ENCODE results near the gene KIDINS220. TPM values are rescaled to one million over a fixed set of nuclear protein-coding genes. Genes with fewer than 3 reads are reported as not detected.

KIDINS220 gene
- total RNA-seq, 1 donor from 2014 or later: 45.3 TPM

DNA sequence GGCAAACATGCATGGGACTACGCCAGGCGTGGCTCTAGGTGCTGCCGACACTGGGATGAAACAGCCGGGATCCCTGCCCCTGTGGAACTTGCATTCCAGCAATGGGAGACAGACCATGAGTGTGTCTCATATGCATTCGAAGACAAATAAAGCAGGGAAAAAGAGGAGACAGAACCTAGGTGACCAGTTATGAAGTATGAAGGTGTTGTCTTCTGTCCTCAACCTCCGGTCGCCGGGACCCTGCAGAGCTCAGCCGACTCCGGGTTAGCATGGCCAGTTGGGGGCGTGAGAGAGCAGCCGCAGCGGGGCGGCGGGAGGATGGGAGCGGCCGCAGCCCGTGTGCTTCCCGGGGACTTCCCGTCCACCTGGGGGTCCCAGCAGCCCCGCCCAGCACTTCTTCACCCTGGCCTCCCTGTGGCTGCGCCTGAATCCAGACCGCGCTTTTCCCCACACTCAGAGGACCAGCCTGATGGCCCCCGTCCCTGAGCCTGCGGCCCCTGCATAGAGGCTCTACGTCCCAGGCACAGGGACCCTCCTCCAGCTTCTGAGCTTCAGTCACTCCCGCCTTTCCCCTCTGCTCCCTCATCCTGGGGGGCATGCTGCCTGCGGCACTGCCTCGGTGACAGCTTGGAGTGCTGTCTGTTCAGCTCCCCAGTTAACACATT lies 144.1 kb downstream of the KIDINS220 start:
- TF ChIP-seq, protein P1, sequence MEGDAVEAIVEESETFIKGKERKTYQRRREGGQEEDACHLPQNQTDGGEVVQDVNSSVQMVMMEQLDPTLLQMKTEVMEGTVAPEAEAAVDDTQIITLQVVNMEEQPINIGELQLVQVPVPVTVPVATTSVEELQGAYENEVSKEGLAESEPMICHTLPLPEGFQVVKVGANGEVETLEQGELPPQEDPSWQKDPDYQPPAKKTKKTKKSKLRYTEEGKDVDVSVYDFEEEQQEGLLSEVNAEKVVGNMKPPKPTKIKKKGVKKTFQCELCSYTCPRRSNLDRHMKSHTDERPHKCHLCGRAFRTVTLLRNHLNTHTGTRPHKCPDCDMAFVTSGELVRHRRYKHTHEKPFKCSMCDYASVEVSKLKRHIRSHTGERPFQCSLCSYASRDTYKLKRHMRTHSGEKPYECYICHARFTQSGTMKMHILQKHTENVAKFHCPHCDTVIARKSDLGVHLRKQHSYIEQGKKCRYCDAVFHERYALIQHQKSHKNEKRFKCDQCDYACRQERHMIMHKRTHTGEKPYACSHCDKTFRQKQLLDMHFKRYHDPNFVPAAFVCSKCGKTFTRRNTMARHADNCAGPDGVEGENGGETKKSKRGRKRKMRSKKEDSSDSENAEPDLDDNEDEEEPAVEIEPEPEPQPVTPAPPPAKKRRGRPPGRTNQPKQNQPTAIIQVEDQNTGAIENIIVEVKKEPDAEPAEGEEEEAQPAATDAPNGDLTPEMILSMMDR (IDR thresholded peaks at IDR 0.05; ENCODE audit: insufficient read depth, low read length, severe bottlenecking): peak; percentile 85
- Histone ChIP-seq H3K4me3 (ENCODE audit: low read depth, low read length) (no peak overlapping the region), H3K27me3 (ENCODE audit: control insufficient read depth, insufficient read depth, low read length) (peaks cover 4% of the 10 kb centered on the region), H3K36me3 (ENCODE audit: control insufficient read depth, insufficient read depth, low read length) (no peaks in the 10 kb centered on the region)
- DNase-seq (ENCODE audit: low read depth): no peak
- FAIRE-seq: no peak

DNA sequence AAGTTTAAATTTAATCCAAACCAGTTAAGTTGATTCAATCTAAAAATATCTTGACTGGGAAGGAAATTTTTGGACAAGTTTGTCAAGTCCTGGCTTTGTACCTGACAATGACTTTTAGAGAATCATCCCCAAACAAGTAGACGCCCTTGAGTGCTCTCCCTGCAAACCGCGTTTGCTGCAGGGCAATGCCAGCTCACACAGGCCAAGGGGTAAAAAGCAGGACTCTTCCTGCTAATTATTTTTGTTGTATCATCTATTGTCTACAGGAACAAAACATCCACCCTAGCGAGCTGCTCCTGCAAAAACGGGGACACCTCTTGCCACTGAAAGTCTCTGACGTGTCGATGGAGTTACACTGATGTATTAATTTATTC lies 144.6 kb downstream of the KIDINS220 start:
- FAIRE-seq (peak; percentile 80), DNase-seq (ENCODE audit: low read depth) (no peak)
- Histone ChIP-seq H3K27me3 (ENCODE audit: control insufficient read depth, insufficient read depth, low read length) (peaks cover 4% of the 10 kb centered on the region), H3K4me3 (ENCODE audit: low read depth, low read length) (no peak overlapping the region), H3K36me3 (ENCODE audit: control insufficient read depth, insufficient read depth, low read length) (no peaks in the 10 kb centered on the region)
- TF ChIP-seq, protein P1 (IDR thresholded peaks at IDR 0.05; ENCODE audit: insufficient read depth, low read length, severe bottlenecking): no peak

DNA sequence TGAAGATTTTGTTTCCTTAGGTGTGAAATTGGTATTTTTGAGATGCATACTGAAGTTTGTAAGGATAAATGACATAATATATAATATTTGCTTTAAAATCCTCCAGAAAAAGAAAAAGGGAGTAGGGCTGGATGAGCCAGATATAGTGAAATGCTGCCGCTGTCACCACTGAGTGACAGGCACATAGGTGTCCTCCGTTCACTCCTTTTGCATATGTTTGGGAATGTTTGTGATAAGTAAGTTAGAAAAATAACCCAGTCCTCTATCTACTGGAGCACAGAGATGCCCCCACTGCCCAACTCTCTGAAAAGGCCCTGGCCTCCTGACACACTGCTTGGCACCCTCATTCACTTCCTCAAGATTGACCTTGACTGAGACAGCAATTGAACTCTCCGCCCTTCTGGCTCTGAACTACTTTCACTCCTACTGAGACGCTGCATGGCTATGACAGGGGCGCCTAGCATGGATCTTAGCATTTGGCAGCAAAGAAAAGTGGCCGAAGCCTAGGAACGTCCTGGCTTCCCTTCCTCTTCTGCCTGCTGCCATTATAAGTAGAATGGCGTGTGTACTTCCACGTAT lies 145.5 kb downstream of the KIDINS220 start:
- TF ChIP-seq, protein P1 (IDR thresholded peaks at IDR 0.05; ENCODE audit: insufficient read depth, low read length, severe bottlenecking): no peak

DNA sequence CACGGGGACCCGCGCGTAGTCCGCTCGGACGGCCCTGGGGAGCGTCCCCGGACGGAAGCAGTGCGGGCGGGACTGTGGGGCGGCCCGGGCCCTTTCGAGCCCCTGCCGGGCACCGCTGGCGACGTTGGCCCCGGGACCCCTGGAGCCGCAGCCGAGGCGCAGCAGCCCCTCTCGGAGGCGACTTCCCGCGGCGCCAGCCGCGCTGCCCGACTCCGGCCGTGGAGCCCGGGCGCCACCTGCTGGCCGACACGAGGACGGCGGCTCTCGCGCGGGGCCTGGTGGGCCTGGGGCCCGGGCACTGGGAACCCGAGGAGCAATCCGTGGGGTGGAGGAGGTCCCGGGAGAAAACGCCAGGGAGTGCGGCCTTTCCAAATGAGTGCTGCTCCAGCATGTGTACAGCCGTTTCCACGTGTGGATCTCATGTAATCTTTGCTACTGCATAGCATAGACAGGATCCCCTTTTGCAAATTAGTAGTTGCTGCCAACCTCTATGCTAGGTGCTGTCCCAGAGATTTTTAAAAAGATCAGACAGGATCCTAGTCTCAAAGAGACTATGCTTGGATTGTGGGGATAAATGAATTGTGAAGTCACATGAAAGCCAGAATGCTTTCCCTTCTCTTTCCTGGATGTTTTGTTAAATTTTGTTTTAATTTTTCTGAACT lies 151.6 kb downstream of the KIDINS220 start:
- TF ChIP-seq, protein P1 (IDR thresholded peaks at IDR 0.05; ENCODE audit: insufficient read depth, low read length, severe bottlenecking): peak; percentile 87
- DNase-seq (ENCODE audit: low read depth): no peak
- Histone ChIP-seq H3K36me3 (ENCODE audit: control insufficient read depth, insufficient read depth, low read length) (no peaks in the 10 kb centered on the region), H3K27me3 (ENCODE audit: control insufficient read depth, insufficient read depth, low read length) (peaks cover 2% of the 10 kb centered on the region), H3K4me3 (ENCODE audit: low read depth, low read length) (peak overlapping the region; percentile 32)
- FAIRE-seq: no peak

More for the DNA sequence above, 145.5 kb downstream of the KIDINS220 start:
- no peak for FAIRE-seq
- no peak for DNase-seq (ENCODE audit: low read depth)
- Histone ChIP-seq H3K4me3 (ENCODE audit: low read depth, low read length) (no peak overlapping the region), H3K36me3 (ENCODE audit: control insufficient read depth, insufficient read depth, low read length) (no peaks in the 10 kb centered on the region), H3K27me3 (ENCODE audit: control insufficient read depth, insufficient read depth, low read length) (peaks cover 2% of the 10 kb centered on the region)

- peaks cover 2% of the 10 kb centered on the region for H3K27me3 ChIP-seq (ENCODE audit: control insufficient read depth, insufficient read depth, low read length)
- TF ChIP-seq, protein P1 (IDR thresholded peaks at IDR 0.05; ENCODE audit: insufficient read depth, low read length, severe bottlenecking): no peak
- DNase-seq (ENCODE audit: low read depth) (no peak), FAIRE-seq (no peak)
- peak overlapping the region; percentile 32 for H3K4me3 ChIP-seq (ENCODE audit: low read depth, low read length)
- no peaks in the 10 kb centered on the region for H3K36me3 ChIP-seq (ENCODE audit: control insufficient read depth, insufficient read depth, low read length)
Observed at GRCh38 chr2:8684878-8685696, 152.3 kb downstream of the KIDINS220 start.

All from bronchial epithelial cell (primary cell).